IPS DF 4.7 (cell line): Measurements from ENCODE around the gene NUP153.
"Not testable (repeated sequence)": the region's sequence is repeated elsewhere in the genome, so short reads cannot be mapped to it uniquely, and the experiment has no call there.

Experiments
- DNase-seq: peaks from one replicate; pipeline ENCODE4 v3.0.0-alpha.2; 2013; ENCODE audit warnings: low spot score; ENCODE audit errors: extremely low read depth

NUP153 gene

DNA sequence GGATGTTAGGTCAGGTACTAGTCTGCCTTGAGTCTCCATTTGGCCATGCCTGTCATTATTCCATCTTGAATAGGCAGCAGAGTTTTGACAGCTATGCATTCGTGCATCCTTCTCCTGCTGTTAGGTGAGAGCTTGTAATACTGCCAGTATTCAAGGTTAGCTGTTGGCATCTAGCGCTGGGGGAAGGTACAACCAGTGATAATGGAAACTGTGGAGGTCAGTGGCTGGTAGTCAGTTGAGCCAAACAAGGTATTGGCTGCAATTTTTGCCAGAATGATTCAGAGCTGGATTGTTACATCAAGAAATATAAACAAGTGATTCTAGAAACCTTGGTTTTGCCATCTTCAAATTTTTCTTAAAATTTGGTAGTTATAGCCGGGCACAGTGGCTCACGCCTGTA is 100.1 kb downstream of the NUP153 start:
- no peak for DNase-seq

DNA sequence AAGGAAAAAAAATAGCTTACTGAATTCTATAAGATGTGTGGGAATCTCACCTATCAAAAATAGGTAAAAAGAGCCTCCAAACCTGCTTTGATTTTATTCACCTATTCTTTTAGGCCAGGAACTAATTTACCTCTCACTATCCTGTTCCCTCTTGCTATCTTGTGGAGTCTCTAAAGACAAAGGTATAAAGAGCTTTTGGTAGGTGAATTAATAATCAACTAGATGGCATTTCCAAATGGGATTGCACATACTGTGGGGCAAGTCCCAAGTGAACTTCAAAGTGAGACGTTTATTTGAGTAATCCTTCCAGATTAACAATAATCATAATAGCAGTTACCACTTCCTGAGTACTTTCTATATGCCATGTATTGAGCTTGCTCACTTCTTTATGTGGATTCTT is 103.8 kb downstream of the NUP153 start:
- DNase-seq = no peak

DNA sequence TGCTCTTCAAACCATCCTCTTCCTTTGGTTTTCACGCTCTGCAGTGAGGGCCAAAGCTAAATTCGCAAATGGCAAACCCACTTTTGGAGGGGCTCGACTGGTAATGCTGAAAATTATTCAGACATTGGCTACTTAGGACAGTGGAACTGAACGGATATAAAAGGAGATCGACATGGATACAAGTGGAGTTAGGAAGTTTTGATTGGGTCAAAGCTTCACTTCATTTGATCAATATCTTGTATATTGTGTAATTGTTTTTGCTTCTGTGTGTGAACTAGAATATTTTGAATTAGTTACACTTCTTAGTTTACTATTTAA is 105.4 kb downstream of the NUP153 start:
- DNase-seq = no peak

DNA sequence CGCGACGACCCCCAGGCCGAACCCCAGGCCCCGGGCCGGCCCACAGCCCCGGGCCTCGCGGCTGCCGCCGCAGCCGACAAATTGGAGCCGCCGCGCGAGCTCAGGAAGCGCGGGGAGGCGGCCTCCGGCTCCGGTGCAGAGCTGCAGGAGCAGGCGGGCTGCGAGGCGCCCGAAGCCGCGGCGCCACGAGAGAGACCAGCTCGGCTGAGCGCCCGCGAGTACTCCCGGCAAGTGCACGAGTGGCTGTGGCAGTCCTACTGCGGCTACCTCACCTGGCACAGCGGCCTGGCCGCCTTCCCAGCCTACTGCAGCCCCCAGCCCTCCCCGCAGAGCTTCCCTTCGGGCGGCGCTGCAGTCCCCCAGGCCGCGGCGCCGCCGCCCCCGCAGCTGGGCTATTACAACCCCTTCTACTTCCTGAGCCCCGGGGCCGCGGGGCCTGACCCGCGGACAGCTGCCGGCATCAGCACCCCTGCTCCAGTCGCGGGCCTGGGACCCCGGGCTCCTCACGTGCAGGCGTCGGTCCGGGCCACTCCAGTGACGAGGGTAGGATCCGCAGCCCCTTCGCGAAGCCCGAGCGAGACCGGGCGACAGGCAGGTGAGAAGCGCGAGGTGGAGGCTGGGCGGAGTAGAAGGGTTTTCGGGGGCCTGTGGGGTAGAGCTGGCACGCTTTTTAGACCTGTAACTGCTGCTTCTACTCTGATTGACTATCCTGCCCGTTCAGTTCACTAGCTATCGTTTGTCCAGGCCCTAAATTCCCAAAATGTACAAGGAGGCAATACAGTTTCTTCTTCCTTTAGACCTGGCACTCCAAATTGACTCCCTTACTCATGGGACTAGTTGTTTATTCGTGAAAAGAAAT is 106.0 kb downstream of the NUP153 start:
- no peak for DNase-seq

DNA sequence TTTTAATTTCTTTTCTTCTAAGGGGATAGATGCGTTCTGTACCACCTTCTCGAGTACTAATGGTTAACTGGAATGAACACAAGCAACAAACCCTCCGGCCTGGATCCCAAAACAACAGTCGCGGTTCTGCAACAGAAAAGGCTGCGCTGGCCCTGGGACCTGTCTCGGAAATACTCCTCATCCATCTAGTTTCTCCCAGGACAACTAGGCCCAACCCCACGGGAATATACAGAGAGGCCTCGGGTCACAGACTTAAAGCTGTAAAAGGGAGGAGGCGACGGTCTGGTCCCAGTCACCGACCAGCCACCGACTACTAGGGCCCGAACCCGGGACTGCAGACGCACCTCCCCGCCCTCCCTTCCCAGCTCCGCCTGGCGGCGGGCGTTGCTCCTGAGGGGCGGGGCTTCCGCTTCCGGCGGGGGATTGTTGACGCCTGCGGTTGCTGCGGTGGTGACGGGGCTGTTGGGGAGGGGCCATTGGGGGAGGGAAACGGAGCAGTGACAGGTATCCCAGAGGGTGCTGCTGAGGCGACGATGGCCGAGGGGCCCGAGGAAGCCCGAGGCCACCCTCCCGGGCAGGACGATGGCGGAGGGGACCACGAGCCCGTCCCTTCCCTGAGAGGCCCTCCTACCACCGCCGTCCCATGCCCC is 106.7 kb downstream of the NUP153 start, which contains the start of gene FAM8A1:
TSS of gene FAM8A1 (plus strand) at position 426 of the 650 bp plus-strand sequence. CDS start at position 534, 108 bp downstream.
- DNase-seq = peak; percentile 80

DNA sequence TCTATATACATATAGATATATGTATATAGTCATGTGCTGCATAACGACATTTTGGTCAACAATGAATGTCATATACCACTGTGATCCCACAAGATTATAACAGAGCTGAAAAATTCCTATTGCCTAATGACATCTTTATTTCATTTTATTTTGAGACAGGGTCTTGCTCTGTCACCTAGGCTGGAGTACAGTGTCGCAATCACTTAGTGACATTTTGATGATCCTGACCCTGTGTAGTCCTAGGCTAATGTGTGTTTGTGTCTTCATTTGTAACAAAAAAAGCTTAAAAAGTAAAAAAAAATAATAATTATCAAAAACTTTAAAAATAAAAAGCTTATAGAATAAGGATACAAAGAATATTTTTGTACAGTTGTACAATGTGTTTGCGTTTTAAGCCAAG is 110.6 kb downstream of the NUP153 start:
- no peak for DNase-seq

DNA sequence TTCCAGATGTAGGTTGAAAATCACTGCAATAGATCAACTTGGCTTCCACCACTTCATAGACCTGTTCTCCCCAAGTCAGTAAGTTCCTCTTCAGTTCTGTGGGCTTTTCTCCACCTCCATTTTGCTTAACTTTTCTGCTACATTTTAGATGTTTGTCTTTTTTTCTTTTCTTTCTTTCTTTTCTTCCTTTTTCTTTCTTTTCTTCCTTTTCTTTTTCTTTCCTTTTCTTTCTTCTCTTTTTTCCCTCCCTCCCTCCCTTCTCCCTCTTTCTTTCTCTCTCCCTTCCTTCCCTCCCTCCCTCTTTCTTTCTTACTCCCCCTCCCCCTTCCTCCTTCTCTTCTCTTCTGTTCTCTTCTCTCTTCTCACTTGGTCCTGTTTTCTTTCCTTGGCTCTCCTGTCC is 113.5 kb downstream of the NUP153 start:
- DNase-seq = no peak

DNA sequence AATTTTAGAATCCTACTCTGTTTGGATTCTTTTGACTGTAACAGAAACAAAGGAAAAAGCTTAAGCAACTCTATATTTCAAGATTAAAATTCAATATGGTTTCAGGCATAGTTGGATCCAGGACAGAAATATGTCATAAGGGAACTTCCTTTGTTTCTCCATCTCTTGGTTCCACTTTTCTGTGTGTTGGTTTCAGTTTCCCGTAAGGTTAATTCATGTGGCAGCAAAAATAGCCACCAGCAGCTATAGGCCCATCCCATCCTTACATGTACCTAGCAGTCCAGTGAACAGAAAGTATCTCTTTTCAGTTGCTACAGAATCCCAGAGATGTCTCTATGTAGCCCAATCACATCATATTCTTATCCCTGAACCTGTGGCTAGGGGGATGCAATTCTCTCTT is 115.4 kb downstream of the NUP153 start:
- no peak for DNase-seq

DNA sequence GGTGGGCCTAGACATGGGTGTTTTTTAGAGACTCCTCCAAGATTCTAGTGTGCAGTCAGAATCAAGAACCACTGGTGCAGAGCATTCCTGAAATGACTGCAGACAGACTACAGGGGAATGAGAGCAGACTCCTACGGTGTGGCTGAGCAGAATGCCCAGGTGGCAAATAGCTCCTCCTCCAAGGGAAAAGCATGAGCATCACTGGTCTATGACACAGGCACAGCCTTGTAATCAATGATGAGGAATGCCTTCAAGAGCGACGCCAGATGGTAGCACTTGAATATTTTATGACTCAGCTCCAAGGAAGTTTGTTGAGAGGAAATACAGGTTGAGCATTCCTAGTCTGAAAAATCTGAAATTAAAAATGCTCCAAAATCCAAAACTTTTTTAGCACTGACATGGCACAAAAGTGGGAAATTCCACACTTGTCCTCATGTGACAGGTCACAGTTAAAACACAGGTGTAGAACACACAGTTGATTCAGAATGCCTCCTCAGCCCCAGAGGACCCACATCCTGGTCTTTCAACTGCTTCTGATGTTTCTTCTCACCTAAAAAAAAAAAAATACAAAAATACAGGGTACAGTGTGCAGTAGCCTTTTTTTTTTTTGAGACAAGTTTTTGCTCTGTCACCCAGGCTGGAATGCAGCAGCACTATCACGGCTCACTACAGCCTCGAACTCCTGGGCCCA is 117.2 kb downstream of the NUP153 start:
- no peak for DNase-seq

DNA sequence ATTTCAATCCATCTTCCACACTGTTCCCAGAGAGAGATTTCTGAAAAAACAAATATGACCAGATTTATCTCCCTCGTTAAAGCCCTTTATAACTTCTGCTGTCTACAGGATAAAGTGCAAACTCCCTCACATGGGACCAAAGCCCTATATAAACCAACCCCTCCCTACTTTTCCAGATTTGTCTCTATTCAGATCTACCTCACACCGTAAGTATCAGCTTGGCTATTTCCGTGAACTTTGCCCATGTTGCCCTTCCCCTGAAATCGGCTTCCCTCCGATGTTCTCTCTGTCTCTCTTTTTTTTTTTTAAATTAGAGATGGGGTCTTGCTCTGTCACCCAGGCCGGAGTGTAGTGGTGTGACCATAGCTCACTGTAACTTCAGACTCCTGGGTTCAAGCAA is 118.7 kb downstream of the NUP153 start:
- no peak for DNase-seq

DNA sequence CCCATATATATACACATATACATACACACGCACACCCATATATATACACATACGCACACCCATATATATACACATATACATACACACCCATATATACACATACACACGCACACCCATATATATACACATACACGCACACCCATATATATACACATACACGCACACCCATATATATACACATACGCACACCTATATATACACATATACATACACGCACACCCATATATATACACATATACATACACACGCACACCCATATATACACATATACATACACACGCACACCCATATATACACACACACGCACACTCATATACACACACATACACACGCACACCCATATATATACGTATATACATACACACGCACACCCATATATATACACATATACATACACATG is 120.1 kb downstream of the NUP153 start:
- not testable (repeated sequence) for DNase-seq

DNA sequence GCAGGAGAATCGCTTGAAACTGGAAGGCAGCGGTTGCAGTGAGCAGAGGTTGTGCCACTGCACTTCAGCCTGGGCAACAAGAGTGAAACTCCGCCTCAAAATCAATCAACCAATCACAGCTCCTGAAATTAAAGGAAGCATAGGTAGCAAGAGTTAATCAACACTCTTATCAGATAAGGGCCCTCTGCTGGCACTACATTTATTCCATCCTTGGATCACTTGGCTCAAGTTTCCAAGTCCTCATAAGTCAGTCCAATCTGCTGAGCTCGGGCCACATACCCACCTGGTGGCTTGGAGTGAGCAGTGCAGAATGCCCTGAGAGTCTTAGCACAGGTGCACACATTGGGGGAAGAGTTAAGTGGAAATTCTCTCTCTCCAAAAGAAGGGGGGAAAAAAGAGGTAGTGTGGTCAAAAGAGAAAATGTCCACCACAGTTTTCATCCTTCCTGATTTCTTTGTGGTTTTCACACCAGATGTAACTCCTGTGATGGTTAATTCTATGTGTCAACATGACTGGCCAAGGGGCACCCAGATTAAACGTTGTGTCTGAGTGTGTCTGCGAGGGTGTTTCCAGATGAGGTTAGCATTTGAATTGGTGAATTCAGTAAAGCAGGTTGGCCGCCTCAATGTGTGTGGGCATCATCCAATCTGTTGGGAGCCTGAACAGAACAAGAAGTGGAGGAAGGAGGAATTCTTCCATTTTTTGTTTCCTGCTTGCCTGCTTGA is 120.8 kb downstream of the NUP153 start:
- no peak for DNase-seq

DNA sequence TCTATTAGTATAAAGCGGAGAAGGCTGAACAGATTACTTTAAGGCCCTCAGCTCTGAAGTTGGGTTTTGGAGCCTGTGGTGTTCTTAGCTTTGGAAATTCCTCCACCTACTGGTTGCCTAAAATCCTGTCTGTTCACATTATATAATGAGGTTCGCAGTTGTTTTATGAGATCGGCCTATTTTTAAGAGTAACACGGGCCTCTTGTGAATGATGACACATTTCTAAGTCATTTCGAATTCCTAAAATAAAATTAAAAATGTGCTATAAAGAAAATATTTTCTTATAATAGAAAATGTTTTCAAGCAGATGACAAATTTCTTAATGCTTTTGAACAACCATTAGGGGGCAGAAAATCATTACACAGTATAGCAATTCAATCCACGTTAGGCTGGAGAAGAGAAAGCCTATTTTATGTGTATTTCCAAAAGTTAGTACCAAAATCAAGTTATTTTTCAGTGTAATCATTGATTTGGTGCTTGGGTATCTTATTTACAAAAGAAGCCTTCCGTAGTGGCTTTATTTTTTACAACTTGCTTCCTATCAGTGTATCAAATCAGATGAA is 122.4 kb downstream of the NUP153 start:
- no peak for DNase-seq

DNA sequence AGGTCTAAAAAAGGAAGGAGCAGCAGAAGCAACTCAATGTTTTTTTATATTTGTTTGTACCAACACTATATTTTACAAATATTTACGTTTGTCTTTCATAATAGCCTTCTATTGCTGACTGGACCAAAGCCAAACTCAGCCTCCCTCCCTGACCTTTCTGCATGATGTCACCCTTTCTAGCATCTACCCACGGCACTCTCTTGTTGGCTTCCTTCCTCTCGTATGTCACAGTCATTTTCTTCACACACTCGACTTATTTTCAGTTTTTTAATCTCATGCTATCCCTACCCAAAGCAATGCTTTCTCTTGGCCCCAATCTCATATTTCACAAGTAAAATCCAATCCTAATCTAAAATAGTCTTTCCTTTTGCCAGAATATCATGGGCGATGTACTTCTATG is 122.9 kb downstream of the NUP153 start:
- no peak for DNase-seq

DNA sequence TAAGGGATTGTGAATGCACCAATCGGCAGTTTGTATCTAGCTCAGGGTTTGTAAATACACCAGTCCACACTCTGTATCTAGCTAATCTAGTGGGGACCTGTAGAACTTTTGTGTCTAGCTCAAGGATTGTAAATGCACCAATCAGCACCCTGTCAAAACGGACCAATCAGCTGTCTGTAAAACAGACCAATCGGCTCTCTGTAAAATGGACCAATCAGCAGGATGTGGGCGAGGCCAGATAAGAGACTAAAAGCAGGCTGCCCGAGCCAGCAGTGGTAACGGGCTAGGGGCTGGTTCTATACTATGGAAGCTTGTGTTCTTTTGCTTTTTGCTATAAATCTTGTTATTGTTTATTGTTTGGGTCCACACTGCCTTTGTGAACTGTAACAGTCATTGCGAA is 125.4 kb downstream of the NUP153 start:
- not testable (repeated sequence) for DNase-seq

DNA sequence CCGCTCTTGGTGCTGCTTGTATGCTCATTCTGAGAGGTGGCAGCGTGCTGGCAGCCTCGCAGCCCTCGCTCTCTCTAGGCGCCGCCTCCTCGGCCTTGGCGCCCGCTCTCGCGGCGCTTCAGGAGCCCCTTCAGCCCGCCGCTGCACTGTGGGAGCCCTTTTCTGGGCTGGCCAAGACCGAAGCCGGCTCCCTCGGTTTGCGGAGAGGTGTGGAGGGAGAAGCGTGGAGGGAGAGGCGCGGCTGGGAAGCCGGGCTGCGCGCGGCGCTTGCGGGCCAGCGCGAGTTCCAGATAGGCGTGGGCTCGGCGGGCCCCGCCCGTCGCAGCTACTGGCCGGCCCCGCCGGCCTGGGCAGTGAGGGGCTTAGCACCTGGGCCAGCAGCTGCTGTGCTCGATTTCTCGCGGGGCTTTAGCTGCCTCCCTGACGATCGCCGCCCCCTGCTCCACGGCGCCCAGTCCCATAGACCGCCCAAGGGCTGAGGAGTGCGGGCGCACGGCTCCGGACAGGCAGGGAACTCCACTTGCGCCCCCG is 126.1 kb downstream of the NUP153 start:
- DNase-seq = no peak

DNA sequence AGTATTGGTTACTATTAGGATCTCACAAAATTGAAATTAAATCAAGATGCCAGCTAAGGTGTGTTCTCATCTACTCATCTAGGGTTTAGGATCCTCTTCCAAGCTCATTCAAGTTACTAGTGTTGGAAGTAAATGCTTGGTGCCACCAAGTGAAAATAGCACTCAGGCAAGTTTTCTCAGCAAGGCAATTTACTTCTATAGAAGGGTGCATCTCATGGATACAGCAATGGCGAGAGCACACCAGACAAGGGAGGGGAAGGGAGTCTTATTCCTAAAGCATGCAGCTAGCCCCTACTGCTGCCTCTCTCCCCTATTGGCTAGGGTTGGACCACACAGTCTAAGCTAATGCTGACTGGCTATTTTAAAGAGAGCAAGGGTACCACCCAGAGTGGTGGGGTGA is 129.7 kb downstream of the NUP153 start:
- no peak for DNase-seq

DNA sequence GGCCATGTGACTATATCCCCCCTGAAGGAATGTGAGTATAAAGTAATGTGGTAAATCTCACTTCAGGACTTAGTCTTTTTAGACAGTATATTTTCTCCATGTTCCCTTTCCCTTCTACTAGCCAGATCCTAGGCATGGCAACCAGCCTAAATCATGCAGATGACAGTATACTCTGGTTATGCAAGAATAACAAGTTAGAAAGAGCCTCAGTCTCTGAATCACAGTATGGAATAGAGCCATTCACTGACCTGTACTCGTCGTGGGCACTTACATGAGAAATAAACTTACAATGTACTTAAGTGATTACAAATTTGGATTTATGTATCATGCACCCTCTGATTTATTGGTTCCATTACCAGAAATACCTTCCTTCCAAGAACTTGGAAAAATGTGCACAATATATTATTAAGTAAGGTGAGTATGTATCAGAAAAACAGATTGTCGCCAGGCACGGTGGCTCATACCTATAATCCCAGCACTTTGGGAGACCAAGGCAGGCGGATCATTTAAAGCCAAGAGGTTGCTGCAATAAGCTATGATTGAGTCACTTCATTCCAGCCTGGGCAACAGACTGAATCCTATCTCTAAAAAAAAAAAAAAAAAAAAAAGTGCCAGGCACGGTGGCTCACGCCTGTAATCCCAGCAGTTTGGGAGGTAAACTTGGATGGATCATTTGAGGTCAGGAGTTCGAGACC is 131.7 kb downstream of the NUP153 start:
- no peak for DNase-seq

DNA sequence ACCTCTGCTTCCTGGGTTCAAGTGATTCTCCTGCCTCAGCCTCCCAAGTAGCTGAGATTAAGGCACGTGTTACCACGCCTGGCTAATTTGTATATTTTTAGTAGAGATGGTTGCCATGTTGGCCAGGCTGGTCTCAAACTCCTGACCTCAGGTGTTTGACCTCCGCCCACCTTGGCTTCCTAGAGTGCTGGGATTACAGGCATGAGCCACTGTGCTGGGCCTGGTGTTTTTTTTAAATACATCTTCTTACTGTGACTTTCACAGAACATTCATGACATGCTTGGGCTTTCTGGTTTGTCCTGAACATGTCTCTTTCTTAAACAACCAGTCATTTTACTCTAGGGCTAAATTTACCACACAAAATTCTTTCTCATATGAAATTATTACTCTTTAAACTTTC is 141.3 kb downstream of the NUP153 start:
- DNase-seq = no peak
